ENCODE results near the gene SH2D3A.

GRCh38 chr19:6740589-6741343 is 26.5 kb downstream of the SH2D3A start:
- TF ChIP-seq CTCF (IDR thresholded peaks at IDR 0.05; ENCODE audit: low read length): no peak
- TF ChIP-seq EZH2 (optimal IDR thresholded peaks at IDR 0.05; ENCODE audit: low read depth, low read length): no peak
